ENCODE measurements around the gene BEAN1. TPM values are rescaled to one million over a fixed set of nuclear protein-coding genes. Genes with fewer than 3 reads are reported as not detected.
"Not testable (repeated sequence)": the region's sequence is repeated elsewhere in the genome, so short reads cannot be mapped to it uniquely, and the experiment has no call there.

BEAN1 gene
- total RNA-seq, 1 experiment from 2014 or later: 0.03 TPM

DNA sequence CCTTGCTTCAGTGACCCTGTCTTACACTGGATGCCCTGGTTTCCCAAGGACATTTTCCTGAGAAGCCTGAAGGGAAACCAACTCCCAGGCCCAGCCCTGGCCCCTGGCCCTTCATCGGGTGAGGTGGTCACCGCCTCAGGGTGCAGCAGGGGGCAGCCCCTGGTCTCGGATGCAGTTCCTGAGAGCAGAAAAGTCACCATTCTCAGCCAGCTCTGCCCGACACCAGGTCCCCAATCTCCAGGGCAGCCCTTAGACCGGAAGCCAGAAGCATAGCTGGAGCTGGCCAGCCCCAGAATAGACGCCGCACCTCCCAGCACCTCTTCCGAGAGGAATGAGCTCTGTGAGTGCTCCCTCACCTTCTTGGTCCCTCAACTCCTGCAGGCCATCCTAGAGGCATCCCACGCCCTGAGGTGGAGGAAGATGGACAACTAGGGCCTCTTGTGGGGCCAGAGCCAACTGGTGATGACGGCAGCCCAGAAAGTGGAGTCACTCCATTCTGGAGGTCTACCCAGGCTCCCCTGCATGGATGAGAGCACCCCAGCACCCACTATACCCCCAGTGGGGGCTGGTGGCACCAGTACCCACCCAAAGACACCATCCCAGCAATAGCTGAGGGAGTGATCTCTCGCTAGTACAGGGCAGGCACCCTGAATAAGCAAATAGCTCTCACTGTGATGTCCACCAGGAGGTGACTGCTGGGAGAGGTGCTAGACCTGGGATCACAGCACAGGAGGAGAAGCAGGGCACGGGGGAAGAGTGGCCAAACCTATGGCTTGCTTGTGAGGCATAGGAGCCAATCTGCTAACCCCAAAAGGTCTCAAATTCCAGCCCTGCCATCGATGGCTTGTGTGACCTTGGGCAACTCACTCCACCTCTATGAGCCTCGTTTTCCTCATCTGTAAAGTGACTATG is 66.7 kb downstream of the BEAN1 start:
- no peak for DNase-seq

DNA sequence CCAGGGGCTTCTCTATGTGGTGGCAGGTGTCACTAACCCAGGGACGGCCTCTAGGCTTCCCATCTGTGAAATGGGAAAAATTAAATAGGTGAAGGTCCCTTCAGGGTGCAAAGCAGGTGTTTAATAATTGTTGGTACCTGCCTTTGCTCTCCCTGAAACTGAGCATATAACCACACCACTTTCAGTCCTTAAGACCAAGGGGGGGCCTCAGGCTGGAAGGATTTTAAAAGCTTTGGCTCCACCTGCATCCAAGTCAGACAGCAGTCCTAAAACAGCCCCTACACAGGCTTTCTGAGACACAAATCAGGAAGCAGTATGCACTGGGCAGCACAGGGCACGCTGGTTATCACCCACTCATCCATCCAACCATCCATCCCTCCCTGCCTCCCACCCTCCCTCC is 67.8 kb downstream of the BEAN1 start:
- no peak for DNase-seq
- H3K4me3 ChIP-seq (ENCODE audit: insufficient read depth, low read depth, low read length): no peak overlapping the region
- no peaks in the 10 kb centered on the region; the same call in 1 of the 2 replicates for H3K27me3 ChIP-seq (ENCODE audit: control insufficient read depth, insufficient read depth, low read length)
- H3K36me3 ChIP-seq (replicated peaks; ENCODE audit: control insufficient read depth, insufficient read depth, low read length): no peaks in the 10 kb centered on the region

More for the DNA sequence above, 66.7 kb downstream of the BEAN1 start:
- H3K36me3 ChIP-seq (replicated peaks; ENCODE audit: control insufficient read depth, insufficient read depth, low read length): no peaks in the 10 kb centered on the region
- H3K27me3 ChIP-seq (ENCODE audit: control insufficient read depth, insufficient read depth, low read length): no peaks in the 10 kb centered on the region; the same call in 1 of the 2 replicates
- H3K4me3 ChIP-seq (ENCODE audit: insufficient read depth, low read depth, low read length): no peak overlapping the region

DNA sequence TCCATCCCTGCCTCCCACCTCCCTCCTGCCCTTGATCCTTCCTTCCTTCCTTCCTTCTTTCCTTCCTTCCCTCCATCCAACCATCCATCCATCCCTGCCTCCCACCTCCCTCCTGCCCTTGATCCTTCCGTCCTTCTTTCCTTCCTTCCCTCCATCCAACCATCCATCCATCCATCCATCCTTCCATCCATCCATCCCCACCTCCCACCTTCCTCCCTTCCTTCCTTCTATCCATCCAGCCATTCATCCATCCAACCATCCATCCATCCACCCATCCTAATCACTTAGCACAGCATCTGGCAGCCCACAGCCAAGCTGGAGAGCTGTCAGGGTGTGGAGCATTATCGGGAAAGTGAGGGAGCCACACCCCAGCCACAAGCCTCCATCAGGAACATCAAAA is 68.3 kb downstream of the BEAN1 start:
- Histone ChIP-seq H3K27me3 (ENCODE audit: control insufficient read depth, insufficient read depth, low read length) (no peaks in the 10 kb centered on the region; the same call in 1 of the 2 replicates), H3K4me3 (ENCODE audit: insufficient read depth, low read depth, low read length) (no peak overlapping the region), H3K36me3 (replicated peaks; ENCODE audit: control insufficient read depth, insufficient read depth, low read length) (no peaks in the 10 kb centered on the region)
- DNase-seq: no peak

DNA sequence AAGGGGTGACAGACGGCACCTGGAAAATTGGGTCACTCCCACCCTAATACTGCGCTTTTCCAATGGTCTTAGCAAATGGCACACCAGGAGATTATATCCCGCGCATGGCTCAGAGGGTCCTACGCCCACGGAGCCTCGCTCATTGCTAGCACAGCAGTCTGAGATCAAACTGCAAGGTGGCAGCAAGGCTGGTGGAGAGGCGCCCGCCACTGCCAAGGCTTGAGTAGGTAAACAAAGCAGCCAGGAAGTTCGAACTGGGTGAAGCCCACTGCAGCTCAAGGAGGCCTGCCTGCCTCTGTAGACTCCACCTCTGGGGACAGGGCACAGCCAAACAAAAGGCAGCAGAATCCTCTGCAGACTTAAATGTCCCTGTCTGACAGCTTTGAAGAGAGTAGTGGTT is 69.1 kb downstream of the BEAN1 start:
- H3K4me3 ChIP-seq (ENCODE audit: insufficient read depth, low read depth, low read length); H3K36me3 ChIP-seq (replicated peaks; ENCODE audit: control insufficient read depth, insufficient read depth, low read length); H3K27me3 ChIP-seq (ENCODE audit: control insufficient read depth, insufficient read depth, low read length); DNase-seq: not testable (repeated sequence)

DNA sequence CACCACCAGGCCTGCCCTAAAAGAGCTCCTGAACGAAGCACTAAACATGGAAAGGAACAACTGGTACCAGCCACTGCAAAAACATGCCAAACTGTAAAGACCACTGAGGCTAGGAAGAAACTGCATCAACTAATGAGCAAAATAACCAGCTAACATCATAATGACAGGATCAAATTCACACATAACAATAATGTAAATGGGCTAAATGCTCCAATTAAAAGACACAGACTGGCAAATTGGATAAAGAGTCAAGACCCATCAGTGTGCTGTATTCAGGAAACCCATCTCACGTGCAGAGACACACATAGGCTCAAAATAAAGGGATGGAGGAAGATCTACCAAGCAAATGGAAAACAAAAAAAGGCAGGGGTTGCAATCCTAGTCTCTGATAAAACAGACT is 70.8 kb downstream of the BEAN1 start:
- H3K36me3 ChIP-seq (replicated peaks; ENCODE audit: control insufficient read depth, insufficient read depth, low read length); H3K27me3 ChIP-seq (ENCODE audit: control insufficient read depth, insufficient read depth, low read length); DNase-seq; H3K4me3 ChIP-seq (ENCODE audit: insufficient read depth, low read depth, low read length): not testable (repeated sequence)

DNA sequence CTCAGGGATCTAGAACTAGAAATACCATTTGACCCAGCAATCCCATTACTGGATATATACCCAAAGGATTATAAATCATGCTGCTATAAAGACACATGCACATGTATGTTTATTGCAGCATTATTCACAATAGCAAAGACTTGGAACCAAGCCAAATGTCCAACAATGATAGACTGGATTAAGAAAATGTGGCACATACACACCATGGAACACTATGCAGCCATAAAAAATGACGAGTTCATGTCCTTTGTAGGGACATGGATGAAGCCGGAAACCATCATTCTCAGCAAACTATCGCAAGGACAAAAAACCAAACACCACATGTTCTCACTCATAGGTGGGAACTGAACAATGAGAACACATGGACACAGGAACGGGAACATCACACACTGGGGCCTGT is 74.5 kb downstream of the BEAN1 start:
- not testable (repeated sequence) for DNase-seq; H3K4me3 ChIP-seq (ENCODE audit: insufficient read depth, low read depth, low read length); H3K36me3 ChIP-seq (replicated peaks; ENCODE audit: control insufficient read depth, insufficient read depth, low read length); H3K27me3 ChIP-seq (ENCODE audit: control insufficient read depth, insufficient read depth, low read length)

DNA sequence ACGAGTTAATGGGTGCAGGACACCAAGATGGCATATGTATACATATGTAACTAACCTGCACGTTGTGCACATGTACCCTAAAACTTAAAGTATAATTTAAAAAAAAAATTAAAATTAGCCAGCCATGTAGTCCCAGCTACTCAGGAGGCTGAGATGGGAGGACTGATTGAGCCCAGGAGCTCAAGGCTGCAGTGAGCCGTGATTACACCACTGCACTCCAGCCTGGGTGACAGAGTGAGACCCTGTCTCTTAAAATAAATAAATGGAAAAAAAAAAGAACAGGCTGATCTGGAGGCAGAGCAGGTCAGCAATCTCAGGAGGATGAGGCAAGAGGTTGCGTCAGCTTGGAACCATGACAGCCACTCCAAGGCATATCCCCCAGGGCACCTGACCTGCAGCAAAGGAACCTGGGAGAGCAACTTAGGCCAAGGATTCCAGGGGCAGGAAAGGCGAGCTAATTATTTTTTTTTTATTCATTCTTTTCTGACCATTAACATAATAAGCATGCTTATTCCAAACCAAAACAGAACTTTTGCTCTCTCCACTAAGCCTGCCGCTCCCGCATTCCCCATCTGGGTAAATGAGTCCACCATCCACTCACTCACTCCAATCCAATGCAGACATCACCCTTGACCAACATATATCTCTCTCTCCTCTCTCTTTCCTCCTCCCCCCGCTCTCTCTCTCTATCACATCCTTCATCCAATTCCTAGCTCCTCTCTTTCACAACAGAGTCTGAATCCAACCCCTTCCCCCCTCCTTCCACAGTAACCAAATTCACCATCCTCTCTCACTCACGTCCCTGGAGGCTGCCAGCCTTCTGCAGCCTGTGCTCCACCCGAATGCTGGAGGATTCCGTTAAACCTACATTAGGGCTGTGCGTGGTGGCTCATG is 75.2 kb downstream of the BEAN1 start:
- H3K27me3 ChIP-seq (ENCODE audit: control insufficient read depth, insufficient read depth, low read length): no peaks in the 10 kb centered on the region
- no peaks in the 10 kb centered on the region for H3K36me3 ChIP-seq (replicated peaks; ENCODE audit: control insufficient read depth, insufficient read depth, low read length)
- DNase-seq: peak; percentile 32
- H3K4me3 ChIP-seq (ENCODE audit: insufficient read depth, low read depth, low read length): no peak overlapping the region

DNA sequence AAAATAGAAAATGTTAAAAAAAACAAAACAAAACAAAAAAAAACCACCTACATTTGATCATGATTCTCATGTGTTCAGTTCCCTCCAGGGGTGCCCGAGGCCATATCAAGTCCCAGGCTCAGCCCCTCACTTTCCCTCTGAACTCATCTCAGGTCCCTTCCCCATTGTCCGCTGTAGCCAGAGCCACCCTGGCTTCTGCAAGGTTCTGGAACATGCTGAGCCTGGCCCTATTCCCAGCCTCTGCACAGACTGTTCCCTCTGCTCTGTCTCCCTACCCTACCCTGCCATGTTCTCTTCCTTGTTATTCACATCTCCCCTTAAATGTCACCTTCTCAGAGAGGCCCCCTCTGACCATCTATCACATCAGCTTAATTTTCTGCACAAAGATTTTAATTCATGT is 75.9 kb downstream of the BEAN1 start:
- peak; percentile 11 for DNase-seq
- H3K4me3 ChIP-seq (ENCODE audit: insufficient read depth, low read depth, low read length): no peak overlapping the region
- no peaks in the 10 kb centered on the region for H3K27me3 ChIP-seq (ENCODE audit: control insufficient read depth, insufficient read depth, low read length)
- H3K36me3 ChIP-seq (replicated peaks; ENCODE audit: control insufficient read depth, insufficient read depth, low read length): no peaks in the 10 kb centered on the region

DNA sequence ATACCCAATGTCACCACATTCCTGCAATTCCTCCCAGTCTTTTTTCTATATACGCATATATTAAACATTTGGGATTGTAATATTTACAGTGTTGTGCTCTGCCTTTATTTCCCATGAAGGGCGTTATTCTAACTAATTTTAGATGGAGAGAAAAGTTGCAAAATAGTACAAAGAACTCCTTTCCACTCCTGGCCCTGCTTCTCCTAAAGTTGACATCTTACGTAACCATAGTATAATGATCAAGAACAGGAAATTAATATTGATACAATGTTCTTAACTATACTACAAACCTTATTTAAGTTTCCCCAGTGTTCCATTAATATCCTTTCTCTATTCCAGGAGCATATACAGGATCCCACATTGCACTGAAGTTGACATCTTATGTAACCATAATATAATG is 76.5 kb downstream of the BEAN1 start:
- H3K4me3 ChIP-seq (ENCODE audit: insufficient read depth, low read depth, low read length): no peak overlapping the region
- no peaks in the 10 kb centered on the region for H3K27me3 ChIP-seq (ENCODE audit: control insufficient read depth, insufficient read depth, low read length)
- no peak for DNase-seq
- no peaks in the 10 kb centered on the region for H3K36me3 ChIP-seq (replicated peaks; ENCODE audit: control insufficient read depth, insufficient read depth, low read length)

DNA sequence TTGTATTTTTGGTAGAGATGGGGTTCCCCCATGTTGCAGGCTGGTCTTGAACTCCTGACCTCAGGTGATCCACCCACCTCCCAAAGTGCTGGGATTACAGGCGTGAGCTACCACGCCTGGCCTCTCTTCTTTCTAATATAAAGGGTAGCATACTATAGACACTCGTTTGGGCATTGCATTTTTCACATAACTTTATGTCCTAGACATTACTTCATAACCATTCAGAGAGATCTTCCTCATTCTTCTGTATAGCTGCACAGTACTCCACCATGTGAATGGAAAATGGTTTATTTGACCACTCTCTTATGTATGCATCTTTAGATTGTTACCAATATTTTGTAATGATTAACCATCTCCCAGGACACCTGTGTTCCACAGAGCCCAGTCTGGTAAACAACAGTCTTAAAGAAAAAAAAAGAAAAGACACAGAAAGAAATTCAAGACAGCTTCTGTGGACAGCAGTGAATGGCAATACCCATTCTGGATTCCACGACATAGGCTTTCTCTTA is 80.7 kb downstream of the BEAN1 start:
- no peak for DNase-seq
- H3K36me3 ChIP-seq (replicated peaks; ENCODE audit: control insufficient read depth, insufficient read depth, low read length): no peaks in the 10 kb centered on the region
- no peaks in the 10 kb centered on the region for H3K27me3 ChIP-seq (ENCODE audit: control insufficient read depth, insufficient read depth, low read length)
- H3K4me3 ChIP-seq (ENCODE audit: insufficient read depth, low read depth, low read length): no peak overlapping the region

DNA sequence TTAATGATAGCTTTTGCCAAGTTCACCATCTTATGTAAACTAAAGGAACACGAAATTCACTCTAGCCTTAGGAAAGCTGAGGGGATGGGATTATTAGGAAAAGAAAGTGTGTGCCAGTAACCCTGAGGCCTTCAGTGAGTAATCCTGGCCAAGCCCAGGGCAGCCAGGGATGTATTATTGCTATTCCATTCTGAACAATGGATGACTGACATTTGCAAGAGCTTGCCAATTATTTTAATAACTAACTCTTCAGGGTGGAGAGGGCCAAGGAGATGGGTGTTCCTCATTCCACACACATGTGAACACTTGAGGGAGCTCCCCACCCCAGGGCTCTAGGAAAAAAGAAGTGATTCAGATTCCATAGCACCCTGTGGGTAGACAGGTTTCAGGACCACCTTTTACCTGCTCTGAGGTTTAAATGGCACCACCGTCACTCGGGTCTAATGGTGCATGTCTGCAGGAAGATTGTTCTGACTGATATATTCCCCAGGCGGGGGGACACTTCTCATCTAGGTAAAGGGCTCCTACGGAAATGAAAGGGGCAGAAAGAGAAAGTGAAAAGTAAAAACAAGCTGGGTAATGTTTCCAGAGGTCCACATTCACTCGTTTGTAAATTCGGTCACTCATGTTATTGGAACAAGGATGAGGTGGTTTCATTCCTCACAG is 81.3 kb downstream of the BEAN1 start:
- no peak for DNase-seq
- Histone ChIP-seq H3K36me3 (replicated peaks; ENCODE audit: control insufficient read depth, insufficient read depth, low read length) (no peaks in the 10 kb centered on the region), H3K4me3 (ENCODE audit: insufficient read depth, low read depth, low read length) (no peak overlapping the region), H3K27me3 (ENCODE audit: control insufficient read depth, insufficient read depth, low read length) (no peaks in the 10 kb centered on the region)

DNA sequence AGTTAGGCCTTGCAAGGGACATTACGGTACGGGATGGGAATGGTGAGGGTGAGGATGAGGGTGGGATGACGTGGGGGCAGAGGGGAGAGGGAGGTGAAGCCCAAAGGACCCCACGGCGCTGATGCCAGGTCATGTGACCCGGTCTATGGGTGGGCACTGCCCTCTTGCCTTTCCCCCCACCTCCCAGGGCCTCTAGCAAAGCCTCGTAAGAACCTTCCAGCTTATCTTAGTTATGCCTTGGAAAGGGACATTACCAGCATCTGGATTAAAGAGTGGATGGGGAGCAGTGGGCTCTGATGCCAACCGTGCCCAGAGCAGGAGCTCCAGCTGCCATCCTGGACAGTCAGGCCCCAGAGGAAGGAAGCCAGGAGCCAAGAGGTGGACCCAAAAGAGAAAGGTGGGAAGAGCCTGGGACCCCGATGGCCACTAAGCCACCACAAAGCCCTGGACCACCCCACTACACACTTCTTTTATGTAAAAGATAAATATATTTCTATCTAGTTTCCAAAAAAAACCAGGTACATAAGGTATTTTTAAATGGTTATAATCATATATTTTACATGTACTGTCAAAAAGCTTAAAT is 81.9 kb downstream of the BEAN1 start:
- no peak for DNase-seq
- H3K36me3 ChIP-seq (replicated peaks; ENCODE audit: control insufficient read depth, insufficient read depth, low read length): no peaks in the 10 kb centered on the region
- no peak overlapping the region for H3K4me3 ChIP-seq (ENCODE audit: insufficient read depth, low read depth, low read length)
- H3K27me3 ChIP-seq (ENCODE audit: control insufficient read depth, insufficient read depth, low read length): no peaks in the 10 kb centered on the region

DNA sequence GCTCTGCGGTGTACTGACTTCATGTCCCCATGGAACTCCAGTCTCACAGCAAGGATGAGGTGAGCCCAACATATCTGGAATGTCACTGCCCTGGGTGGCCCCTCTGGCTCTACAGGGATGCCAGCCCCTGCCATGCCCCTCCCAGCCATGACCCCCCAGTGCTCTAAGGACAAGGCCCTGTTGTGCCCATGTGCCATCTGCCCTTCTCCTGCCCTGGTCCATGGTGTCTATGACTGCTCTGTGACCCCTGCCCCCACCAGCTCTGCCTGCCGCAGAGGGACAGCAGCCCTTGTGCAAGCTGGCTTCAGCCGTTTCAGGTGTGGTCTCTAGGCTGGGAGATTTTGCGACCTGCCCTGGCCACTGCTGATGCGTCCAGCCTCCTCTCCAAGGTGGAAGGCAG is 82.5 kb downstream of the BEAN1 start:
- no peak overlapping the region for H3K4me3 ChIP-seq (ENCODE audit: insufficient read depth, low read depth, low read length)
- no peak for DNase-seq
- no peaks in the 10 kb centered on the region for H3K36me3 ChIP-seq (replicated peaks; ENCODE audit: control insufficient read depth, insufficient read depth, low read length)
- H3K27me3 ChIP-seq (ENCODE audit: control insufficient read depth, insufficient read depth, low read length): no peaks in the 10 kb centered on the region

DNA sequence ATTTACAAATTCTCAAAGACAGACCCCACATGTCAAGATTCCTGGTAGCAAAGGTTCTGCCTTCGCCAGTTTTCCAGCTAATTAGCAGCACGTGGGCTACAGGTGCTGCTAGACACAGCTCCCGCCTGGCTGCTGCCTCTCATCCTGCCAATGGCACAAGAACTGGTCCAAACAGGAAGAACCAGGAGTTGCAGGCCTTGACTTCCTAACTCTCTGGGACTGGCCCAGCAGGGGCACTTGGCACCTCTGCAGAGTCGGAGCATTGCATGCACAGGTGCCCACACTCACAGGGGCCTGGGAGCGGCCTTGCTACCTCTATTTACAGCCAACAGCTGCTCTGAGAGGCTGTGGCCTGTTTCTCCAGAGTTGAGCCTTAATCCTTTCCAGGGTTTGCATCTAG is 83.2 kb downstream of the BEAN1 start:
- H3K36me3 ChIP-seq (replicated peaks; ENCODE audit: control insufficient read depth, insufficient read depth, low read length): no peaks in the 10 kb centered on the region
- no peak overlapping the region for H3K4me3 ChIP-seq (ENCODE audit: insufficient read depth, low read depth, low read length)
- no peak for DNase-seq
- H3K27me3 ChIP-seq (ENCODE audit: control insufficient read depth, insufficient read depth, low read length): no peaks in the 10 kb centered on the region

Data from H7 (cell line).